Heart left ventricle (tissue), 13 donors: Measurements from ENCODE around the gene RGS6.

ENCODE experiments used
- CTCF ChIP-seq, 12 donors: fragments of 200-600 bp; sonication (generic) in 4 of 12; IDR thresholded peaks; one replicate each; pipeline versions ENCODE4 v1.5.0 to v1.8.0; 2018 to 2022; ENCODE audit warnings: antibody characterized with exemption in 12 of 12, mild to moderate bottlenecking in 5 of 12
- POLR2A ChIP-seq, 2 donors: fragments of 450-650 bp; IDR thresholded peaks; one replicate each; pipeline ENCODE4 v1.6.1; 2017; ENCODE audit warnings: antibody characterized with exemption in 2 of 2, mild to moderate bottlenecking in 2 of 2, moderate library complexity in 2 of 2
- donor health status: ischemic (EF 13 %, LVEDD 7.1; RV severe dilation, severe dysfunction).
- donor health status: DM: no; HTN: yes; CAD: no.
- donor health status: DM: no; HTN: no; CAD: no.
- donor health status: ischemic (EF 25% LVEDD 6.9; RV normal size, moderate dysfunction).
- donor health status: ischemic (EF 25% LVEDD 5.7; RV mildly dilated, moderate dysfunction).
- donor health status: ischemic (EF 35%, LVEDD 5.7; RV mildly dilated, moderate dysfunction).
- donor health status: nonischemic (EF 11% LVEDD 7.7; RV severe dilation, severe dysfunction).
- donor health status: DM: yes; HTN: yes; CAD: no.
- donor health status: PGD.
- donor health status: ischemic (EF 29% LVEDD 5.4; RV normal size, mild dysfunction).
- donor health status: nonischemic (EF 23%, LVEDD 6.1; RV moderate dilation, normal function).

GRCh38 chr14:72543341-72543740, 611.1 kb downstream of the RGS6 start:
- TF ChIP-seq POLR2A (IDR thresholded peaks at IDR 0.05) (no peak), CTCF (IDR thresholded peaks at IDR 0.05) (no peak)
